ELF-1 (cell line): ENCODE measurements around the gene SMIM14.
"Not testable (repeated sequence)": the region's sequence is repeated elsewhere in the genome, so short reads cannot be mapped to it uniquely, and the experiment has no call there.

Experiments
- DNase-seq: peaks from one replicate; pipeline ENCODE4 v3.0.0-alpha.2; 2016; ENCODE audit warnings: low read depth, low spot score

The SMIM14 gene

DNA sequence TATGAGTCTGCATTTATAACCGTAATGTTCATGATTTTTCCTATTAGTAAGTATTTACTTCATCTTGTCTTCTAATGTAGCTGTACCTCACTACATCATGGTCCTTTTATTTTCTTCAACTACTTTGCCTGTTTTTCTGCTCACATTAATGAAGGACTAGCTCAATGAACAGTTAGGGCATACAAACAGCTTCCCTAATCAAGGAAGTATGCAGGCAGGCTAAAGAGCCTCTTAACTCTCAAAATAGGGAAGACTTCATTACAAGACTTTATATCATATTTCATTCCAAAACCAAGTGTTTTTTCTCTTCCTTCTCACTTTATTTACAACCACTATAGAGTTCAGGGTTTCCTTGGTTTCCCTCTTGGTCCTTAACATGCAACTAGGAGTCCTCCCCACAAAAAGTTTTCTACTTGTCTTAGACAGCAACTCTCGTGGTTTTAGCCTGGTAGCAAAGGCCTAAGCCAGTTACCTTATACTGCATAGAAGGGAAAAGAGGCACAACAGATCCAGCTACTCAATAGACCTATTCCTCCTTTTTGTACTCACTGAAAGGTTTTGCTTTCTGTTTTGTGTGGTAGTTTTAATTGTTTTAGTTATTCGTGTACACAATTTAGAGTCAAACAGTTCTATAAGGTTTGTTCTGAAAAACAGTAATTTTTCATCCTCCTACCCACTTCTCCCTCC, 40.8 kb downstream of the SMIM14 start:
- DNase-seq: no peak

DNA sequence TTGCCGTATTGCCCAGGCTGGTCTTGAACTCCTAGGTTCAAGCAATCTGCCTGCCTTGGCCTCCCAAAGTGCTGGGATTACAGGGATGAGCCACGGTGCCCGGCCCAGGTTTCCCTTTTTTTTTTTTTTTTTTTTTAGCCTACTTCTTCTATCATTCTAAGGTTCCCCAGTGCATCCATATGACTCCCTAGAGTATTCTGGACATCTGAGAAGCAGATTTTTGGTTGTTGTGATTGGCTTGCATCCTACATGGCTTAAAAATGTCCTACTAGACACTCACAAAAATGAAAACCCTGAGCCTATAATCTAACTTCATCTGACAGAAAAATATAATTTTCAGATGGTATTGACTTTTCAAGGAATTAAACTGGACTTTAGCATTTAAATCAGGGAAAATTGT, 41.7 kb downstream of the SMIM14 start:
- no peak for DNase-seq

DNA sequence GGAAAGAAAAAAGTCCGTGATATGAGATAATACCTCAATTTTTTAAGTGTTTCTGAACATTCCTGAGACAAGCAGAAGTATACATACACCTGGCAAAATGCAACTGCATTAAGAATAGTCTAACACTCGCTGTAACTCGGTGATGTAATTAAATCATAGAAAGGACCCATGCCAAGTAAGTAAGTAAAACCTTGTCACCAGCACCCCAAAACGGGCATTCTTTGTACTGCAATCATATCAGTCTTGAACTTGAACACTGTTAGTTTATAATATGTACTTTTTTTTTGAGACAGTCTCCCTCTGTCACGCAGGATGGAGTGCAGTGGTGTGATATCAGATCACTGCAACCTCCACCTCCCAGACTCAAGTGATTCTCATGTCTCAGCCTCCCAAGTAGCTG, 47.4 kb downstream of the SMIM14 start:
- DNase-seq: no peak

DNA sequence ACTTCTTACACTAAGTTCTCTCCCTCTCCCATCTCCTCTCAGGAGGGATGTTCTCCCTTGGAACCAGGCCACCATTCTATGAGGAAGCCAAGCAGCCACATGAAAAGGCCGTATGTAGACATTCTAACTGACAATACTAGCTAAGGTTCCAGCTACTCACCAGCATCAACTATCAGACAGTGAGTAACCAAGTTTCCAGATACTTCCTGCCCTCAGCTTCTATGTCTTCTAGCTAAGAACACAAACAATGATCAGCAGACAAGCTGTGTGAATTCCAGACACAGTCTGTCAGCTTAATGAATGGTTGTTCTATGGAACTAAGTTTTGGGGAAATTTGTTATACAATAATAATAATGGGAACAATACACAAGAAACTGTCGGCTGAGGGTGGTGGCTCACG, 50.8 kb downstream of the SMIM14 start:
- DNase-seq: no peak

DNA sequence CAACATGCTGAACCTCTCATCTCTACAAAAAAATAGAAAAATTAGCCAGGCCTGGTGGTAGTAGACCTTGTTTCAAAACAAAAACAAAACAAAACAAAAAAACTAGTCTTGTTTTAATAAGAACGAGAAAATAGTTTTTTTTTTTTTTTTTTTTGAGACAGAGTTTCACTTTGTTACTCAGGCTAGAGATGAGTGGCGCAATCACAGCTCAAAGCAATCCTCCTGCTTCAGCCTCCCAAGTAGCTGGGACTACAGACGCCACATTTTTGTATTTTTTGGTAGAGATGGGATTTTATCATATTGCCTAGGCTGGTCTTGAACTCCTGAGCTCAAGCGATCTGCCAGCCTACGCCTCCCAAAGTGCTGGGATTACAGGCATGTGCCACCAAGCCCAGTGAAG, 63.7 kb downstream of the SMIM14 start:
- no peak for DNase-seq

DNA sequence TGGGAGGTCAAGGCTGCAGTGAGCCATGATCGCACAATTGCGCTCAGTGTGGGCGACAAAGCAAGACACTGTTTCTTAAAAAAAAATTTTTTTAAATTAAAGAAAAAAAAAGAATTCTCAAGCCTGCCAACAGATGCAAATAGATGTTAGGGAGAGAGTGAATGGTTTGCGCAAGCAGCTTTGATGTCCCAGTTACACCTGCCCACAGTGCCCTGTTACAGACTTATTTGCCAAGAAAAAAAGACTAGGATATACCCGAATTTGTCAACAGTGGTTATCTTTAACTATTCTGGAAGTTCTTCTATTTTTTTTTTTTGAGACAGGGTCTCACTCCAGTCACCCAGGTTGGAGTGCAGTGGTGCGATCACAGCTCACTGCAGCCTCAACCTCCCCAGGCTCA, 67.2 kb downstream of the SMIM14 start:
- no peak for DNase-seq

DNA sequence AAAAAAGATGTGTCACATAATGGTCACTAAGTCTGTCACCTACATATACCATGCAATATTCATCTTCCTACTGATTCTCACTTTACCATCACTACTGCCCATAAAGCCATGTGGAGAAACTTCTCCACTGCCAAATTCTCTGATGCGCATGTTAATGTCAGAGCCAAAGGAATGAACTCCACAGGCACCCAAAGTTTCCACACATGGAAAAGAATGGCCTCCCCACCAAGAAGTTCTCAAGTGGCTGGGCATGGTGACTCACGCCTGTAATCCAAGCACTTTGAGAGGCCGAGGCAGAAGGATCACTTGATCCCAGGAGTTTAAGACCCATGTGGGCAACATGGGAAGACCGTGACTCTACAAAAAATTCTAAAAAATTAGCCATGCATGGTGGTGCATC, 67.6 kb downstream of the SMIM14 start:
- DNase-seq: no peak

DNA sequence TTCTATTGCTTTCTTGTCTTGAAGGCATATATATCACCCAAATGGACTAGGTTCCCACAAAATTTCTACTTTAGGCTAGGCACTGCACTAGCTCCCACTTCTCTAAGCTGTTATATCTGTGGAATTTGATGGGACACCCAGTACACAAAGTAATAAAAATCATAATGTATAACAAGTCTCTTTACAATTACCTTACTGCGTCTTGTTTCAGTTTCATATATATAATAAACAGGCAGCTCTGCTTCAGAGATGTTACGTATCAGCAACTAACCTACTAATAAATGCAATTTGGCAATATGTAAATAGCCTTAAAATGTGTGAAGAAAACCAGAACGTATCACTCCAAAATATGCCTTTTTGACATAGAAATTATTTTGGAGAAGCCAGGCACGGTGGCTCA, 69.5 kb downstream of the SMIM14 start:
- DNase-seq: no peak

DNA sequence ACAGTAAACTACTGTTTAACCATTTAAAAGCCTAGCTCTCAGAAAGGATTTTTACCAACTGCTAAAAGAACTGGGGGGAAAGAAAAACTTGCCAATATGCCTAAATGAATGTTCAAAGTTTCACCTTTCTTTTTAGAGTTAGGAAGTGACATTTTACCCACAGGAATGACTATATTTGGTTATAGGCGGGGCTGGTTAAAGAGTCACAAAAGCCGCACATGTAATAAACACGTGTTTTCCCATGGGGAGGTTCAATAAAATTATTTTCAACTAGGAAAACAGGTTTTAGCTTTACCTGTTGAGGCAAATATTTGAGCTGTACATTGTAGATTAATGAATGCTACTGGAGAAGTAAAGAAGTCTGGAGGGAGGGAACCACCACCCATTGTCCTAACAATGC, 69.9 kb downstream of the SMIM14 start:
- no peak for DNase-seq

DNA sequence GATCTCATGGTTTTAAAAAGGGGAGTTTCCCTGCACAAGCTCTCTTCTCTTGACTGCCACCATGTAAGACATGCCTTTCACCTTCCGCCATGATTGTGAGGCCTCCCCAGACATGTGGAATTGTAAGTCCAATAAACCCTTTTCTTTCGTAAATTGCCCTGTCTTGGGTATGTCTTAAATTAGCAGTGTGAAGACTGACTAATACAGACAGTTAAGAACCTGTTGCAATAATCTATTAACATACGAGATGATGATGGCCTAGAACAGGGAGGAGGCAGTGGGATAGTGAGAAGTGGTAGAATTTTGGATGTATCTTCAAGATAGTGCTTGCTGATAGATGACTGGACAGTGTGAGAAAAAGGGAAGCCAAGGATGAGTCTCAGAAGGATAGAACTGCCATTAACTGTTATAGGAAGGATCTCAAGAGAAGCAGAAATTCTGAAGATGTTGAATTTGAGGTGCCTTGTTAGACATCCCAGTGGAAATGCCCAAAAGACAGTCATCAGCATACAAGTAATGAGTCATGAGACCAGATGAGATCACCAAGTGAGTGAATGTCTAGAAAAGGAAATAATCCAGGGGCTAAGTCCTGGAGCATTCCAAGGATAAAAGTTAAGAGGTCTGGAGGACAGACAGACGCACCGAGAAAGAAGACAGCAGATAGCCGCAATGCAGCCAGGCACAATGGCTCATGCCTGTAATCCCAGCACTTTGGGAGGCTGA, 72.6 kb downstream of the SMIM14 start:
- peak; percentile 35 for DNase-seq

DNA sequence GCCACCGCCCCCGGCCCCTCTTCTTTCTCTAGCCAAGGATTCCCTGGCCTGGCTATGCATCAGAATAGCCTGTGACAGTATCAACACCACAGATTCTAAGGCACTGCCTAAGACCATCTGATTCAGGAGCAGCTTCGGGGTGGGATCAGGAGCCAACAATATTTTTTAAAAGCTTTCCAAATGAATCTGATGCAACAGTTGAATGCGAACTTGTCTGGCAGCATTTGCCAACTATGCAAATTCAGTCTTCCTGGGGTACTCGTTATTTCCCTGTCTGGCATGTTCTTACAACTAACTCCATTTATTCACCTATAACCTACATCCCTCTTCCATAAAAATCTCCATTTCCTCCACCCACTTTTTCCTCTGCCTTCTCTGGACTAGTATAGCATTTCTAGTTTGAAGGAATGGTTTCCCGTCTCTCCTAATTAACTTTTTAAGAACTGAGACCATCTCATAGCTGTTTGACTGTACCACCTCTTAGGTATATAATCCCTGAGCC, 75.3 kb downstream of the SMIM14 start:
- no peak for DNase-seq

DNA sequence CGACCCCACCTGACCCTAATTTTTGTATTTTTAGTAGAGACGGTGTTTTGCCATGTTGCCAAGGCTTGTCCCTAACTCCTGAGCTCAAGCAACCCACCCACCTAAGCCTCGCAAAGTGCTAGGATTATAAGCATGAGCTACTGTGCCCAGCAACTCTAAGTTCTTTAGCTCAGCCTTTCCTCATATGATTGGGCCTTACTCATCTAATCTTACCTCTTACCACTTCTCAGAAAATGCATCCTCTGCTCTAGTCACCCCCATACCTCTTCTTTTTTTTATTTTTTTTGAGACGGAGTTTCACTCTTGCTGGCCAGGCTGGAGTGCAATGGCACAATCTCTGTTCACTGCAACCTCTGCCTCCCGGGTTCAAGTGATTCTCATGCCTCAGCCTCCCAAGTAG, 75.9 kb downstream of the SMIM14 start:
- DNase-seq: no peak

DNA sequence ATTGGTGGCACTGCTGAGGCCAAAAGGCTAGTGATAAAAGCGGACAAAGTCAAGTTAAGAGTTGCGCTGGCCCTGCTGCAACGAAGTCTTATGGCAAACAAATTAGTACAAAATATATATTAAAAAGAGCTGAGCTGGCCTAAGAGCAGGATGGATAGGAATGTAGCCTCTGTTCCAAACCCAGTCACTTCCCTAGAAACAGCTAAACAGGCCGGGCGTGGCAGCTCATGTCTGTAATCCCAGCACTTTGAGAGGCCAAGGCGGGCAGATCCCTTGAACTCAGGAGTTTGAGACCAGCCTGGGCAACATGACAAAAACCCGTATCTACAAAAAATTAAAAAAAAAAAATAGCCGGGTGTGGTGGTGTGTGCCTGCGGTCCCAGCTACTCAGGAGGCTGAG, 79.0 kb downstream of the SMIM14 start:
- DNase-seq: no peak

DNA sequence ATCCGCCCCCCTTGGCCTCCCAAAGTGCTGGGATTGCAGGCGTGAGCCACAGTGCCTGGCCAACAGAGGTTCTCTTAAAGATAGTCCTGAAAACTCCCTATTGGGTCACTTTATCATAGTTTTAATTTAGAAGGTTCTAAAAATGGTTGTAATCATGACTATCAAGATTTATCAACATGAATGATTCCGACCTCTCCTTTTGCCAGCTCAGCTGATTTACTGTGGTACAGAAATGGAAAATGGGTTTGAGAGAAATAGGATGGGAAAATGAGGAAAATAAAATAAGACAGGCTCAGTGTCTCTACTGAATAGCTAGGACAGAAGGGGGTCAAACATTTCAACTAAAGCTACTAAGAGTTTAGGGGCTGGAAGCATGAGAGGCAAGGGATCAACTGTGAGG, 83.2 kb downstream of the SMIM14 start:
- DNase-seq: no peak

DNA sequence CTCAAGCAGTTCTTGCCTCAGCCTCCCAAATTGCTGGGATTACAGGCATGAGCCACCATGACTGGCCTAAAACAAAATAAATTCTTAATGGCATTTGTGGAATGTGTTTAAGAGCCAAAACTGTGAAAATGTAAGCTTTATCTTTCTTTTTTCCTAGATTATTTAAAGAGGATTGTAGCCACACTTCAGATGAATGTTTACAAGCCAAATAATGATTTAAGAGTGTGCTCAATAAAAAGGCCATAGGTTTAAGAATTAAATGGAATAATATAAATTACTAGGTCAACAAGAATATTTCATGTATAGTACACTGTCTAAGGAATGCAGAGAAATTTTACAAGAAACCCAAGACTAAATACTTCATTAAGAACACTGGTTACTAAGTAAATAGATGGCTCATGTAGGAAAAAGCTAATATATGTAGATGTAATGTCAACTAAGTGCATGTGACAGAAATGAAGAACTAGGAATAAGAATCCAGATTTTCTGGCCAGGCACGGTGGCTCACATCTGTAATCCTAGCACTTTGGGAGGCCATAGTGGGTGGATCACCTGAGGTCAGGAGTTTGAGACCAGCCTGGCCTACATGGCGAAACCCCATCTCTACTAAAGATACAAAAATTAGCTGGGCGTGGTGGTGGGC, 90.1 kb downstream of the SMIM14 start:
- DNase-seq: no peak

DNA sequence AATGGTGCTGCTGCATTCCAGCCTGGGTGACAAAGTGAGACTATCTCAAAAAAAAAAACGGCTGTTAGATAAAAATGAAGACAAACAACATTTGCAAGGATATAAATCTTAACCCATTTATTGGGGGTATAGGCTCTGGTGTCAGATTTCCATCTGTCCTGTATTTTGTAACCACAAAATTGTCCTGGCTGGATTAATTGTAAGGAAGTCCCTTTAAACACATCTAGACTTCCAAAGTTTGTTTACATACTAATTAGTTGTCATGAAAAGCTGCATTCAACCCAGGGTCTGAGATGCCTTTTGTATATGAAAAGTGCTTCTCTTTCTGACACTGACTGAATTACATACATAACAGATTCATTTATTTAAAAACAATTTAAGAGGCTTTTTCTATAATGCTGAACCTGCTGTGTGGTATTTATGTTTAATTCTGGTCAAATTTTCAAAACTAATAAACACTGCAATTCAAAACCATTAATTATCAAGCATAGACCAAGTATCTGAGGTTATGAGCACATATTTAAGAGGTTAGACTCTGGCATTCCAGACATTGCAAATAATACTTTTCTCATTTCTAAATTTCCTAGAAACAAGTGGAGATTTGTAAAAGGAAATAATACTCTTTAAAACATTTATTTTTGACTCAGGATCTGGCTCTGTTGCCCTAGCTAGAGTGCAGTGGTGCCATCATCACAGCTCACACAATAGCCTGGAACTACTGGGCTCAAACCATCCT, 93.9 kb downstream of the SMIM14 start:
- no peak for DNase-seq

DNA sequence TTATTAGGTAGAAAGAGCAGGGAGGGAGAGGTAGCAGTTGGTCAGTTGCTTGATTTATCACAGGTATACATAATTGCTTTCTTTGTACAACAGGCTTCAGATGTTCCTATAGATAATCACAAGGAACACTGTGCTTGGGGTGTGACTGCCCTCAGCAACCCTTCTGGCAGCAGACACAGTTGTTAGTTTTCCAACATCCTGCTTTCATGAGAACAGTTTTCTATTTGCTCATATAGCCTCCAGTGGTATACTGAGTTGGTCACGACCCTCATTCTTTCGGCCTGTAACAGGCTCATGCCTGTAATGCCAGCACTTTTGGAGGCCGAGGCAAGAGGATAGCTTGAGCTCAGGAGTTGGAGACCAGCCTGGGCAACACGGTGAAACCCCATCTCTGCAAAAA, 94.6 kb downstream of the SMIM14 start:
- not testable (repeated sequence) for DNase-seq

DNA sequence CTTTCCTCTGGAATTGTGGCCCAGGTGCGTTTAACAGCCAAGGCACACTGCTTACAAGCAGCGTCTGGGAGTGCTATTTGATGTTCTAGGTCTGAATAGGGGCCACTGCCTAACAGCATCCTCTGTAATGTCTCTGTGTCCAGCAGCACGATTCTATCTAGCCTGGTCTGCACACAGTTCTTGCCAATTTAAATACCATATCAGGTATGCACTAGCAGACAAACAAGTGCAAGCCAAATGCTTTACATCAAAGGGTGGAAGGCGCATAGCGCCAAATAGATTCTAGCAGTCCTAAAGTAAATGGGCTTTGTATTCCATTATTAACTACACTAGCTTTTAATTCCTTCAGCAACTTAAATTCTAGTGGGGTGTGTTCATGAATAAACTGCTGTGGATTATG, 95.6 kb downstream of the SMIM14 start:
- no peak for DNase-seq

DNA sequence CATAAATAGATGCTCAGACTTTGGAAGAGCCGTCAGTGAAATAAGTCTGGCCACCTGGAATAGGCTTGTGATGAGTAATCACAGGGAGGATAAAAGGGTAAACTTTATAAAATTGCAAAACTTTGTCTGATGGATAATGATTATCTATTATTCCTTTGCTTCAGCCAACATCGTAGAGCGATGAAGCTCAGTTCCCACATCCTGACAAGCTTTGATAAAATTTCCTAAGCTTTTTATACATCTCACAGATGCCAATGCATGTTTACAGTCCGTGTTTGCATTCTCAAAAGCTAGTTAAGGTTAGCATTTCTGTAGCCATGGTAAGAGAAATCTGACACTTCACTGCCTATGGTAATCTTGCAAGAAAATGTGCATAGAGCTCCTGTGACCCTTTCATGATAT, 96.1 kb downstream of the SMIM14 start:
- DNase-seq: no peak

DNA sequence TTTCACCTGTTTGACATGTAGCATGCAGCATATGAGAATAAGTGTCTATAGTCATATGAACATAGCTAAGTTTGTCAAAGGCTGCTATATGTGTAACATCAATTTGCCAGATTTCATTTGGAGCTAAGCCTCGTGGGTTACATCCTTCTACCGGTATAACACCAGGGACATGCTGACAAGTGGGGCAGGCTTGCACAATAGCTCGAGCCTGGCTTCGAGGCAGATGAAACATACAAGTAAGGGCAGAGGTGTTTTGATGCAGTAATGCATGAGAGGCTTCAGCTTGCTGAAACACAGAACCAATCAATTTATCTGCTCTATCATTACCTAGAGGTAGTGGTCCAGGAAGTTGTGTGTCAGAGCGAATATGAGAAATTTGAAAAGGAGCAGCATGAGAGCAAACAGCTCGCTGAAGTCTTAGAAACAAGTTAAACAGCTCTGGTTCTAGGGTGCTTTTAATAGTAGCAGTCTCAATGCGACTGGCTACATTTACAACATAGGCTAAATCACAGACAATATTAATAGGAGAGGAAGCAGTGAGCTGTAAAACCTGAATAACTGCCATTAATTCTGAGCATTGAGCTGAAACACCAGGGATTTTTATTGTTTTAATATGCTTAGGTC, 96.6 kb downstream of the SMIM14 start:
- no peak for DNase-seq

DNA sequence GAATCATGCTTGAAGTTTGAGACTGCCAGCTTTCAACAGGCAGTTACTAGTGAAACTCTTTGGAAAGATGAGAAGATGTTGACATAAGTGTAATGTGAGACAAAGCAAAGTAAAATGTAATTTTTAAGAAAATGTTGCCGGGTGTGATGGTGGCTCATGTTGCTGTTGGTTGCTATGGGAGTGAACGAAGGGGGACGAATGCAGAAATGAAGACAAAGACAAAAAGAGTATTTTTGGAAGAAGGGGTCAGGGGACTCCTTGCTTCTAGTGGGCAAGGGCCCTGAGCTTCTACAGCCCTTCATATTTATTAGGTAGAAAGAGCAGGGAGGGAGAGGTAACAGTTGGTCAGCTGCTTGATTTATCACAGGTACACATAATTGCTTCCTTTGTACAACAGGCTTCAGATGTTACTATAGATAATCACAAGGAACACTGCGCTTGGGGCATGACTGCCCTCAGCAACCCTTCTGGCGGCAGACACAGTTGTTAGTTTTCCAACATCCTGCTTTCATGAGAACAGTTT, 99.5 kb downstream of the SMIM14 start:
- DNase-seq: no peak

DNA sequence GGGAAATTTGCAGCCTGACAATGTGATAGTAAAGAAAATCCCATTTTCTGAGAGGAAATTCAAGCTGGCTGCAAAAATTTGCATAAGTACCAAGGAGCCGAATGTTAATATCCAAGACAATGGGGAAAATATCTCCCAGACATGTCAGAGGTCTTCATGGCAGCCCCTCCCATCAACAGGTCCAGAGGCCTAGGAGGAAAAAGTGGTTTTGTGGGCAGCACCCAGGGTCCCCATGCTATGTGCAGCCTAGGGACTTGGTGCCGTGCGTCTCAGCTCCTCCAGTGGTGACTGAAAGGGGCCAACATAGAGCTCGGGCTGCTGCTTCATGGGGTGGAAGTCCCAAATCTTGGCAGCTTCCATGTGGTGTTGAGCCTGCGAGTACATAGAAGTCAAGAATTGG, 105.1 kb downstream of the SMIM14 start:
- no peak for DNase-seq
